Ectodermal cell (in vitro differentiated cells): ENCODE data around the gene BBC3.
A peak's percentile ranks its signal among the peaks of the same experiment; 100 is the strongest.

ENCODE experiments used
- H3K27ac ChIP-seq: 2 replicates; pipeline ENCODE4 v1.7.0; 2013; ENCODE audit warnings: mild to moderate bottlenecking, low read depth, low read length; ENCODE audit not compliant: insufficient read depth, poor library complexity, severe bottlenecking
- H3K27me3 ChIP-seq: 2 replicates; pipeline ENCODE4 v1.7.0; 2013; ENCODE audit warnings: mild to moderate bottlenecking, low read length; ENCODE audit not compliant: insufficient read depth, control insufficient read depth, poor library complexity, severe bottlenecking
- H3K36me3 ChIP-seq: one replicate; pipeline ENCODE4 v1.7.0; 2013; ENCODE audit warnings: low read length; ENCODE audit not compliant: control insufficient read depth, insufficient read depth
- H3K4me1 ChIP-seq: one replicate; pipeline ENCODE4 v1.7.0; 2013; ENCODE audit warnings: low read length; ENCODE audit not compliant: control insufficient read depth, insufficient read depth
- H3K4me3 ChIP-seq: 2 replicates; pipeline ENCODE4 v1.7.0; 2013; ENCODE audit warnings: low read depth, low read length, control low read depth; ENCODE audit not compliant: insufficient read depth
- H3K9me3 ChIP-seq: 2 replicates; pipeline ENCODE4 v1.7.0; 2013; ENCODE audit warnings: mild to moderate bottlenecking, low read length, moderate library complexity; ENCODE audit not compliant: control insufficient read depth
- WGBS, 2 experiments: methylation state at CpG; one replicate each; pipeline ENCODE4 v1.1.7; 2013; ENCODE audit warnings: missing lambda C conversion rate in 2 of 2; 5-methylcytosine and 5-hydroxymethylcytosine counted together

Gene BBC3

DNA sequence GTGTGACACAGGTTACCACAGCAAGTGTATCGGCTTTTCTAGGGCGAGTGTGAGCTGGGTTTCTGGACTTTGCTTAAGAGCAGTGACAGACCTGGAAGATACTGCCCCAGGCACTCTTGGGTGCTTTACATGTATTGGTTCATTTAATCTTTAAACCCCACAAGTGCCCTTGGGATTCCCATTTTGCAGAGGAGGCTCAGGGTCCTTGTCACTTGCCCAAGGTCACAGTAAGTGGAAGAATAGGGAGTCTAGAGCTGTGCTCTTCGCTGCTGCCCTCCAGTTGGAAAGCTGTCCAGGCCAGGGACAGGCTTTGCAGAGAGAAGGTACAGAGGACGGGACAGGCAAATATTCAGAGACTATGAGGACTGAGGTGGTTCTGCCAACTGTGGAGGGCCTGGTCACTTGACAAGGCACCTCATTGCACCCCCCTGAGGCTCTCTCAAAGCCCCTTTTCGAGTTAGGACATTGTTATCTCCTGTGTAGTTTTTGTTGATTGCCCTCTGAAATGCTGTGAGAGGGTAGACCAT lies 42.4 kb downstream of the BBC3 start:
- Histone ChIP-seq H3K27ac (no peak overlapping the region), H3K4me1 (peaks cover 9% of the 10 kb centered on the region), H3K4me3 (no peak overlapping the region), H3K27me3 (no peaks in the 10 kb centered on the region), H3K36me3 (peaks cover 6% of the 10 kb centered on the region), H3K9me3 (no peaks in the 10 kb centered on the region)
- WGBS, 2 experiments: 87 to 95% methylated on average over 5 of the region's 5 CpGs

DNA sequence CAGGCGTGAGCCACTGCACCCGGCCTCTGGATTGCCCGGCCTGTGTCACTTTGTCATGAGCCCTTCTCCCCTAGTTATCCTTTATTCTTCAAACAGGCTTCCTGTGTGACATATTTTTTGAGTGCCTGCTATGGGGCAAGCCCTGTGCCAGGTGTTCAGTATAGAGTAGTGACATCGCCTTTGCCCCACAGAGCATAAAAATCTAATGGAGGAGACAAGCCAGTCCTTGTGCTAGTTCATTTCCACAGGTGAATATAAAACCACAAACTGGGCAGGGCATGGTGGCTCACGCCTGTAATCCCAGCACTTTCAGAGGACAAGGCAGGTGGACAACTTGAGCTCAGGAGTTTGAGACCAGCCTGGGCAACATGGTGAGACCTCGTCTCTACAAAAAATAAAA lies 43.2 kb downstream of the BBC3 start:
- WGBS, 2 experiments: 95 to 96% methylated on average over 6 of the region's 6 CpGs
- peaks cover 6% of the 10 kb centered on the region for H3K36me3 ChIP-seq

DNA sequence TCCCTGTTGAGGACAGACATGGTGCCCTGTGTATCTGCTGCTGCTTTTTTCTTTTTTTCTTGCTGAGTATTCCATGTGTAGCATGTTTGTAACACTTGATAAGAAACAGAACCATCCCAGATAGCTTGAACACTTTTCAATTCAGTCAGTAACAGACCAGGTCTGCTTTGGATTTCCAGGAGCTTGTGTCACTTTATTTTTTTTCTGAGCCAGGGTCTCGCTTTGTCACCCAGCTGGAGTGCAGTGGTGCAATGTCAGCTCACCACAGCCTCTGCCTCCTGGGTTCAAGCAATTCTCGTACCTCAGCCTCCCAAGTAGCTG lies 43.7 kb downstream of the BBC3 start:
- H3K27ac ChIP-seq: no peak overlapping the region
- H3K4me3 ChIP-seq: no peak overlapping the region
- H3K4me1 ChIP-seq: peaks cover 9% of the 10 kb centered on the region
- H3K36me3 ChIP-seq: peaks cover 10% of the 10 kb centered on the region
- 94% methylated on average over 2 of the region's 2 CpGs for WGBS, 2 experiments
- H3K9me3 ChIP-seq: no peaks in the 10 kb centered on the region
- no peaks in the 10 kb centered on the region for H3K27me3 ChIP-seq

More for the DNA sequence above, 43.2 kb downstream of the BBC3 start:
- H3K4me3 ChIP-seq: no peak overlapping the region
- H3K27me3 ChIP-seq: no peaks in the 10 kb centered on the region
- no peaks in the 10 kb centered on the region for H3K9me3 ChIP-seq
- no peak overlapping the region for H3K27ac ChIP-seq
- H3K4me1 ChIP-seq: peaks cover 9% of the 10 kb centered on the region

DNA sequence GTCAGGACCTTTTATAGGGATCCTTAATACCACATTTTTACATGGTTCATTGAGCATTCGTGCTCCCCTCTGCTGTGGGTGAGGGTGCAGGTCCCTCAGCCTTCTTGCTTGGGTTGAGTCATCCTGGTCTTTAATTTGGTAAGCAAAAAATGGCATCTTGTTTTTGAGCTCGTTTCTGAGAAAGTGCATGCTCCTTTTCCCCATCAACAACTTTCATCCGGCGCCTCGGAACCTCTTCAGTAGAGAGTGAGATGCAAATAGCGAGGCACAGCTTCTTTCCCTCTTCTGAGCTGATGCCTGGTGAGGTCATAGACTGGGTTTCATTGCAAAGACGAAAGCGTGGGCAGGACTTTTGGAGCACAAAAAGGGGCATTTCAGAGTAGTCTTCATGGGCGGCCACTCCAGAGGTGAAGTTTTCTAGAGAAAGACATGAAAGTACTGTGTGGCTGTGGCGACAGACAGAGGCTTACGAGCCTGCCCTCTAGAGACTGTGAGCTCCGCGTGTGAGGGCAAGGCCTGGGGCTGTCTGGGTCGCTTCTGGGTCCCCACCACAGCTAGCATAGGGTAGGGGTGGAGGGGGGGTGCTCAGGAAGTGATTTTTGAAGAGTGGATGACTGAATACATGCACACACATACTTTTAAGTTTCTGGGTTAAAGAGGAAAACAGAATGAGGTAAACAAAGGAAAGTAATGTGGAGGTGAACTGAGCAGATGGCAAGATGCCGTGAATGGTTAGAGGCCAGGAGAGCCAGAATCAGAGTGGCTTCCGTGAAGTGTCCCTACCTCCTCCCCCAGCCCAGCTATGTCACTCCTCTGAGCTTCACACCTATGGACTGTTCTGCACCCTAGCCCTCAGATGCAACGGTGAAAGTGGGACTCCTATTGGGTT lies 44.3 kb downstream of the BBC3 start:
- Histone ChIP-seq H3K27me3 (no peaks in the 10 kb centered on the region), H3K36me3 (peaks cover 13% of the 10 kb centered on the region), H3K27ac (peak overlapping the region; percentile 33), H3K4me3 (no peak overlapping the region), H3K4me1 (peaks cover 9% of the 10 kb centered on the region), H3K9me3 (no peaks in the 10 kb centered on the region)
- WGBS, 2 experiments: 92 to 93% methylated on average over 17 of the region's 17 CpGs

DNA sequence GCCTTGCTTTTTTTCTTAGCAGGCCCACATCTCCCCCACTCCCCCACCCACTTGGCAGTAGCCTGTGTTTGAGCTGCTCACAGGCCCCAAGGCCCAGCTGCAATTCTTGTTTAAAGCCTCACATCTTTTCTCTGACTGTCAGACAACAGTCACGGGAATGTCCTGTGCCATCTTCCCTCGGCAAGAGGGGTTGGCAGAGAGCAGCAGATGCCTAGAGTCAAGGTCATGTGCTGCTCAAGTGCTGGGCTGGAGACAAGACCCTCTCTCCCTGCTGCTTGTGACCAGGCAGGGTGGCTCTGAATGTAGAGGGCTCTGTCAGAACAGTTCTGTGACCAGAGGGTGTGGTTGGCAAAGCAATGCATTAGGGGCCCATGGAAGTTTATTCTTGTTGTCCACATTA lies 47.4 kb downstream of the BBC3 start:
- WGBS, 2 experiments: 93 to 94% methylated on average over 2 of the region's 2 CpGs
- peaks cover 11% of the 10 kb centered on the region for H3K36me3 ChIP-seq

DNA sequence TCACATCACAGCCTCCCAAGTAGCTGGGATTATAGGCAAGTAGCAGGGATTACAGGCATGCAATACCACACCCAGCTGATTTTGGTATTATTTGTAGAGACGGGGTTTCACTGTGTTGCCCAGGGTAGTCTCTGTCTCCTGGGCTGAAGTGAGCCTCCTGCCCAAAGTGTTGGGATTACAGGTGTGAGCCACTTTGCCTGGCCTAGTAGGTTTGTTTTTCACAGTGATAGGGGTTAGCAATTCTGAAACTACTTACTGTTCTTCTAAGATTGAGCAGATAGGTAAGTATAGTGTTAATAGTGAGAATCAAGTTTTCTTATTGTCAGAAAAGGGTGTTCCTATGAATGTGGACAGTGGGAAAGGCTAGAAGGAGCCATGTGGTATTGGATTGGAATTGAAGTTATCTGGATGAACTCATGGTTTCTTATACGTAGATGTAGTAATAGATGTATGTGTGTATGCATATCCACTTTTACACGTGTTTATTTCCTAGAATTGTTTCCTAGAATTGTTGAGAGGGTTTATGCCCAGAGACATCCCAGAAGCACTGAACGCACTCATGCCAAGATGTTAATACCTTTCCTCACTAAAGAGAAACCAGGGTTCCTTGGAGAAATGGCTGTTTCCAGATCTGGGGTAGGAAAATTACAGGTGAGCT lies 51.2 kb downstream of the BBC3 start:
- WGBS, 2 experiments: 95 to 97% methylated on average over 4 of the region's 4 CpGs
- Histone ChIP-seq H3K36me3 (peaks cover 28% of the 10 kb centered on the region), H3K4me1 (no peaks in the 10 kb centered on the region), H3K9me3 (no peaks in the 10 kb centered on the region), H3K4me3 (no peak overlapping the region), H3K27ac (no peak overlapping the region), H3K27me3 (no peaks in the 10 kb centered on the region)

More for the DNA sequence above, 47.4 kb downstream of the BBC3 start:
- Histone ChIP-seq H3K4me1 (no peaks in the 10 kb centered on the region), H3K4me3 (no peak overlapping the region), H3K27ac (no peak overlapping the region), H3K27me3 (no peaks in the 10 kb centered on the region), H3K9me3 (no peaks in the 10 kb centered on the region)

DNA sequence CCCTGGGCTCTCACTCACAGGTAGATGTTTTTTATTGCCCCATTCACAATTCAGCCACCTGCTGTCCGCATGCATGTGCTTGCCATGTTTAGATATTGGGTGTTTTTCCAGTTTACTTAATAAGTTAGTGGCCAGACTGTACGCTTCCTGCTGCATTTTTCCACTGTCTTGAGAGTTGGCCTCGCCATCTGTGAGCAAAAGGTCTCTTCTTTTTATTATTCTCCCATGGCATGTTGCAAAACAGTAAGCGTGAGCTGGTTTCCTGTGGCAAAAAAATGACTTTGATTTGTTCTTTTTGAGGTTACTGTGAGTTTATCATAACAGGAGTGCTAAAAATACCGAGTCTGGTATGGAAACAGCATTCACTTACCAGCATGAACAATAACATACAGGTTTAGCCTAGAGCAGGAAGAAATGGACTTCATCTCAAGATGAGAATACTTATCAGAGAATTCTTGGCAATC lies 54.3 kb downstream of the BBC3 start:
- Histone ChIP-seq H3K9me3 (no peaks in the 10 kb centered on the region), H3K27ac (no peak overlapping the region), H3K36me3 (peaks cover 36% of the 10 kb centered on the region), H3K27me3 (no peaks in the 10 kb centered on the region), H3K4me1 (no peaks in the 10 kb centered on the region), H3K4me3 (no peak overlapping the region)
- 97 to 98% methylated on average over 5 of the region's 5 CpGs for WGBS, 2 experiments

DNA sequence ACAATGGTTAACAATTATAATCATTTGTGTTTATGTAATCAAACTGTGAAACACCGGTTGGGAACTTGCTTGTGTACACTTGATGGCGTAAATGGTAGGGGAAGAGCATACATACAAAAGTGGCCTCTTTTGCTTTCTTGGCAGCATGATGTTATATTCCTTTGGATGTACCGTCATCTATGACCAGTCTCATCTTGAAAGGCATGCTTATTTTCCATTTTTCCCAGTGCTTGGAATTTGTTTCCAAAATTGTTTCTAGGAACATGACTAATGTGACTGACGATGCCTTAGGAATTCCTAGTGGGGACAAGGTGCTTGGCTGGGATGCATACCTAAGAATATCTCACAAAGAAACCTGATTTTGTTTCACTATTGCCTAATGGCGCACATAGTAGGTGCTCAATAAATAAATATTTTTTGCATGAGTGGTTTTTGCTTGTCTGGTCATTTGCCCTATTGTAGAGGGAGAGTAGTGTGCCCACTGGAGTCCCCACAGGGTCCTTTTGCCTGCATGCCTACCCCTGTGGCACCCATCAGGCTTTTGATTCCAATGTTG lies 54.9 kb downstream of the BBC3 start:
- Histone ChIP-seq H3K27ac (no peak overlapping the region), H3K9me3 (no peaks in the 10 kb centered on the region), H3K36me3 (peaks cover 36% of the 10 kb centered on the region), H3K4me1 (no peaks in the 10 kb centered on the region), H3K27me3 (no peaks in the 10 kb centered on the region), H3K4me3 (no peak overlapping the region)
- WGBS, 2 experiments: 96 to 97% methylated on average over 5 of the region's 5 CpGs

DNA sequence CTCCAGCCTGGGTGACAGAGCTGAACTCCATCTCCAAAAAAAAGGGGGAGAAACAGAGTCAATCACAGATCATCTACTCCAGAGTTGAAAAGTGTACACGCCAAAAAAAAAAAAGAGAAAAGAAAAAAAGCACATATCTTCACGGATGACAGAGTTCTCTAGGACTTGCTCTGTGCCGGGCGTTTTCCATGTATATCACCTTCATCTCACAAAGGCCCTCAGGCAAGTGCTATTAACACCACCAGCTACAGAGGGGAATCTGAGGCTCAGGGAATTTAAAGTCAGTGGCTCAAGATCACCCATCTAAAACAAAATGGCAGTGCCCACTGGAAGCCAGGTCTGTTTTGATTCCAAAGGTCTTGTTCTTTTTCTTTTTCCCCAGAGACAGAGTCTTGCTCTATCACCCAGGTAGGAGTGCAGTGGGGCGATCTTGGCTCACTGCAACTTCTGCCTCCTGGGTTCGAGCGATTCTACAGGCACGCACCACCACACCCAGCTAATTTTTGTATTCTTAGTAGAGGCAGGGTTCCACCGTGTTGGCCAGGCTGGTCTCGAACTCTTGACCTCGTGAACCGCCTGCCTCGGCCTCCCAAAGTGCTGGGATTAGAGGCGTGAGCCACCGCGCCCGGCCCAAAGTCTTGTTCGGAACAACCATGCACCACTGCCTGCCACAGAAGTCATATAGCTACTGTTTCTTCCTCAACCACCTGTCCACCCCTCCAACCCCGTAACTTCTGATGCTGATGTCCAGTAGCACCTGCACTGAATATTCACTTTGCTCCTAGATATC lies 58.1 kb downstream of the BBC3 start:
- WGBS, 2 experiments: 95 to 96% methylated on average over 19 of the region's 19 CpGs

More for the DNA sequence above, 58.1 kb downstream of the BBC3 start:
- no peaks in the 10 kb centered on the region for H3K9me3 ChIP-seq
- H3K27ac ChIP-seq: no peak overlapping the region
- H3K4me1 ChIP-seq: no peaks in the 10 kb centered on the region
- no peaks in the 10 kb centered on the region for H3K27me3 ChIP-seq
- H3K4me3 ChIP-seq: no peak overlapping the region
- peaks cover 48% of the 10 kb centered on the region for H3K36me3 ChIP-seq
